Immature natural killer cell (primary cell): ENCODE results near the gene TIMM50. TPM values are rescaled to one million over a fixed set of nuclear protein-coding genes. Genes with fewer than 3 reads are reported as not detected.

Experiments used
- DNase-seq, 3 donors: peaks; one replicate each; pipeline ENCODE4 v3.0.0; 2022; ENCODE audit warnings: mixed read lengths in 1 of 3
- H3K27ac Mint-ChIP-seq, 6 donors: one replicate each; pipeline ENCODE4 v1.8.0; 2020; ENCODE audit warnings: mixed read lengths in 6 of 6, mild to moderate bottlenecking in 5 of 6, inconsistent platforms in 4 of 6, moderate library complexity in 3 of 6
- H3K27me3 Mint-ChIP-seq, 3 donors: one replicate each; pipeline ENCODE4 v1.8.0; 2020 to 2021; ENCODE audit warnings: low read depth in 3 of 3, mild to moderate bottlenecking in 3 of 3, mixed read lengths in 3 of 3, moderate library complexity in 3 of 3, inconsistent platforms in 1 of 3
- H3K36me3 Mint-ChIP-seq, 3 donors: one replicate each; pipeline ENCODE4 v1.8.0; 2020; ENCODE audit warnings: mixed read lengths in 3 of 3, inconsistent platforms in 2 of 3, mild to moderate bottlenecking in 2 of 3
- H3K4me1 Mint-ChIP-seq, 2 donors: one replicate each; pipeline ENCODE4 v1.8.0; 2020; ENCODE audit warnings: inconsistent platforms in 2 of 2, mild to moderate bottlenecking in 2 of 2, mixed read lengths in 2 of 2, moderate library complexity in 1 of 2
- H3K4me3 Mint-ChIP-seq, 5 donors: one replicate each; pipeline ENCODE4 v1.8.0; 2020; ENCODE audit warnings: mild to moderate bottlenecking in 5 of 5, mixed read lengths in 5 of 5, inconsistent platforms in 3 of 5, moderate library complexity in 3 of 5
- H3K9me3 Mint-ChIP-seq, 6 donors: one replicate each; pipeline ENCODE4 v1.8.0; 2020; ENCODE audit warnings: mild to moderate bottlenecking in 6 of 6, mixed read lengths in 6 of 6, inconsistent platforms in 4 of 6, moderate library complexity in 3 of 6
- polyA plus RNA-seq, 3 donors: library from polyadenylated mRNA; unstranded; fragments of 300-500 nt; fragmentation: Illumina TruSeq; gene quantifications; one replicate each; pipeline ENCODE4 v1.2.3, GENCODE V29; 2021

Gene TIMM50
- 10 to 100 TPM; 50.4 to 65.2 (median 58.6) TPM for polyA plus RNA-seq

DNA sequence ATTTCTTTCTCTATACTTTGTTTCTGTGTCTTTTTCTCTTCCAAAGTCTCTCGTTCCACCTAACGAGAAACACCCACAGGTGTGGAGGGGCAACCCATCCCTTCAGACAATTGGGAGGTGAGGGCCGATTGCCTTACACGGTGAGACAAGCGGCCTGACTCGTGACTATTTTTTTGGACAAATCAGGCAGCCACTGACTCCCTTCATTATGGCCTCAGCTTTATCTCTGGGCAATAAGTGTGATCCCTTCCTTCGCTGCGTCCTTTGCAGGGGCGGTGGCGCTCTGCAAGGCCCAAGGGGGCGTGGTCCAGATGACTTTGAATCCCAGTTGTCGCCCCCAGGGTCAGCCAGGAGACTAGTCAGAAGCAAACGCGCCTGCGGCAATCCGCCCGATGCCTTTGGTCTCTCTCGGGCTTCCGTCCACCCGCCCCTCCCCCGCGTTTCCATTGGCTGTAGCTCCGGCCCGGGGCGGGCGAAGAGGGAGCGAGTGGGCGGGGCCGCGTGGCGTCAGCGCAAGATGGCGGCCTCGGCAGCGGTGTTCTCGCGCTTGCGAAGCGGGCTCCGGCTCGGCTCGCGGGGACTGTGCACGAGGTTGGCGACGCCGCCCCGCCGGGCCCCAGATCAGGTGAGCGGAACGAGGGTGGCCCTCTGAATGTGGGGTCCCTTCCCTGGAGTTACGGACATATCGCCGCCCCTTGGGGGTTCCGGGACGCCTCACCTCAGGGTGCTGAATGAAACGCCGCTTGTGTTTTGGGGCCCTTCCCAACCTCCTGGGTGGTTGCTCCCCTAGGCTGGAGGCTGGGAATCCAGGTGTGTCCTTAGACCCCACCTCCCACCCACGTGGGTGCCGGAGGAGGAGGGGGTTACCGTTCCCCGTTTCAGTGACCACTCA lies at the start of gene TIMM50:
TIMM50 (plus strand) TSS at position 502 of the 892 bp plus-strand sequence; CDS start at position 518, 16 bp downstream.
- Mint-ChIP-seq H3K27ac (peak within 1 kb of the TSS; percentile 90 to 97 (median 94)), H3K9me3 (no peaks in the 10 kb centered on the region), H3K4me3 (peak within 1 kb of the TSS; percentile 88 to 96 (median 94)), H3K36me3 (peaks cover 5 to 6% (median 5%) of the 10 kb centered on the region in 3 donors), H3K27me3 (peaks cover 0 to 5% (median 2%) of the 10 kb centered on the region in 3 donors), H3K4me1 (peaks cover 29 to 33% of the 10 kb centered on the region in 2 donors)
- DNase-seq = peak; percentile 94 to 95 (median 94)

GRCh38 chr19:39432677-39433025 lies 48.0 kb upstream of the TIMM50 start:
- Mint-ChIP-seq H3K27ac (peak overlapping the region in 4 of 6 donors; percentile 10 to 82 (median 54)), H3K4me1 (peaks cover 35 to 43% of the 10 kb centered on the region in 2 donors), H3K4me3 (peak overlapping the region in 2 of 5 donors; percentile 33 to 44), H3K9me3 (no peaks in the 10 kb centered on the region), H3K36me3 (peaks cover 6 to 24% (median 14%) of the 10 kb centered on the region in 3 donors), H3K27me3 (peaks cover 13 to 18% (median 13%) of the 10 kb centered on the region in 3 donors)
- DNase-seq = no peak

- Mint-ChIP-seq H3K27me3 (peaks cover 16 to 18% (median 17%) of the 10 kb centered on the region in 3 donors), H3K4me1 (peaks cover 35 to 43% of the 10 kb centered on the region in 2 donors), H3K27ac (peak overlapping the region; percentile 32 to 93 (median 82)), H3K4me3 (peak overlapping the region in 4 of 5 donors; percentile 29 to 94 (median 55)), H3K36me3 (peaks cover 6 to 24% (median 14%) of the 10 kb centered on the region in 3 donors), H3K9me3 (no peaks in the 10 kb centered on the region)
- no peak for DNase-seq
These were observed 47.1 kb upstream of the TIMM50 start for GRCh38 chr19:39433480-39434079.

GRCh38 chr19:39434123-39435076 lies 46.2 kb upstream of the TIMM50 start:
- peaks cover 6 to 24% (median 14%) of the 10 kb centered on the region in 3 donors for H3K36me3 Mint-ChIP-seq
- peaks cover 35 to 43% of the 10 kb centered on the region in 2 donors for H3K4me1 Mint-ChIP-seq
- H3K9me3 Mint-ChIP-seq = no peaks in the 10 kb centered on the region
- peaks cover 16 to 21% (median 17%) of the 10 kb centered on the region in 3 donors for H3K27me3 Mint-ChIP-seq
- H3K4me3 Mint-ChIP-seq = peak overlapping the region; percentile 54 to 99 (median 93)
- DNase-seq = no peak
- H3K27ac Mint-ChIP-seq = peak overlapping the region; percentile 67 to 97 (median 83)

- Mint-ChIP-seq H3K4me1 (peaks cover 35 to 43% of the 10 kb centered on the region in 2 donors), H3K9me3 (no peaks in the 10 kb centered on the region), H3K27ac (peak within 1 kb of the TSS; percentile 93 to 99 (median 98)), H3K36me3 (peaks cover 6 to 24% (median 14%) of the 10 kb centered on the region in 3 donors), H3K27me3 (peaks cover 16 to 21% (median 17%) of the 10 kb centered on the region in 3 donors), H3K4me3 (peak within 1 kb of the TSS; percentile 93 to 99 (median 95))
- peak; percentile 99 for DNase-seq
These were observed 44.9 kb upstream of the TIMM50 start, which contains the start of gene RPS16 for GRCh38 chr19:39435499-39436349. Gene RPS16, minus strand, starts transcription at chr19:39435949. Its CDS starts 54 bp downstream, at chr19:39435895.

DNA sequence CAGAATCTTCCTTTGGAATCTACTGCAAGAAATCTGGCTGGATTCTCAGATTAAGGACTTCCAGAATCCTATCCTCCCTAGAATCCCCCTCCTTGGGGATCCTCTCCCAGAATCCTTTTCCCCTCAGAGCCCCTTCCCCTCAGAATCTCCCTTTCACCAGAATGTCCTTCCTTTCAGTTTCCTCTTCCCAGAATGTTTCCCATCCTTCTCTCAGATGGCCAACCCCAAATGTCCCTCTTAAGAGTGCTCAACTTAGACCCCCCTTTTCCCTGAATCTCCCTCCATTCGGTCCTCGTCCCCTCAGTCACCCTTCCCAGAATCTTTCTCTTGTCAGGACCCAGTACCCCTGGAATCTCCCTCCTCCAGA lies 44.3 kb upstream of the TIMM50 start:
- no peak for DNase-seq
- Mint-ChIP-seq H3K9me3 (no peaks in the 10 kb centered on the region), H3K4me3 (peak overlapping the region; percentile 93 to 99 (median 95)), H3K36me3 (peaks cover 6 to 24% (median 14%) of the 10 kb centered on the region in 3 donors), H3K27ac (peak overlapping the region; percentile 93 to 99 (median 98)), H3K27me3 (peaks cover 16 to 21% (median 17%) of the 10 kb centered on the region in 3 donors), H3K4me1 (peaks cover 35 to 43% of the 10 kb centered on the region in 2 donors)

DNA sequence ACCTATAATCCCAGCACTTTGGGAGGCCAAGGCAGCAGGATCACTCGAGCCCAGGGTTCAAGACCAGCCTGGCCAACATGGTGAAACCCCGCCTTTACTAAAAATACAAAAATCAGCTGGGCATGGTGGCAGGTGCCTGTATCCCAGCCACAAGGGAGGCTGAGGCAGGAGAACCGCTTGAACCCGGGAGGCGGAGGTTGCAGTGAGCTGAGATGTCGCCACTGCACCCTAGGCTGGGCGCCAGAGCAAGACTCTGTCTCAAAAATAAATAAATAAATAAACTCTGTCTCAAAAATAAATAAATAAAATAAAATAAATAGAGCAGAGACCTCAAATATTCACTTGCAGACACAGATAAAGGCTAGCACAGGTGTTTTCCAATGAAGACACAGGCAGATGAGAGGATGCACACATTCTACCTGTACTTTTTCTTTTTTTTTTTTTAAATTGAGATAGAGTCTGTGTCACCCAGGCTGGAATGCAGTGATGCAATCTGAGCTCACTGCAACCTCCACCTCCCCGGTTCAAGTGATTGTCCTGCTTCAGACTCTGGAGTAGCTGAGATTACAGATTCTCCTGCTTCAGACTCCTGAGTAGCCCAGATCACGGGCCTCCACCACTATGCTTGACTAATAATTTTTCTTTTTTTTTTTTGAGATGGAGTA lies 42.2 kb upstream of the TIMM50 start:
- peak overlapping the region in 2 of 5 donors; percentile 12 to 41 for H3K4me3 Mint-ChIP-seq
- no peaks in the 10 kb centered on the region for H3K9me3 Mint-ChIP-seq
- H3K4me1 Mint-ChIP-seq = peaks cover 29 to 35% of the 10 kb centered on the region in 2 donors
- no peak for DNase-seq
- H3K27ac Mint-ChIP-seq = no peak overlapping the region
- H3K27me3 Mint-ChIP-seq = peaks cover 16 to 24% (median 17%) of the 10 kb centered on the region in 3 donors
- peaks cover under 1 to 15% (median 10%) of the 10 kb centered on the region in 3 donors for H3K36me3 Mint-ChIP-seq

DNA sequence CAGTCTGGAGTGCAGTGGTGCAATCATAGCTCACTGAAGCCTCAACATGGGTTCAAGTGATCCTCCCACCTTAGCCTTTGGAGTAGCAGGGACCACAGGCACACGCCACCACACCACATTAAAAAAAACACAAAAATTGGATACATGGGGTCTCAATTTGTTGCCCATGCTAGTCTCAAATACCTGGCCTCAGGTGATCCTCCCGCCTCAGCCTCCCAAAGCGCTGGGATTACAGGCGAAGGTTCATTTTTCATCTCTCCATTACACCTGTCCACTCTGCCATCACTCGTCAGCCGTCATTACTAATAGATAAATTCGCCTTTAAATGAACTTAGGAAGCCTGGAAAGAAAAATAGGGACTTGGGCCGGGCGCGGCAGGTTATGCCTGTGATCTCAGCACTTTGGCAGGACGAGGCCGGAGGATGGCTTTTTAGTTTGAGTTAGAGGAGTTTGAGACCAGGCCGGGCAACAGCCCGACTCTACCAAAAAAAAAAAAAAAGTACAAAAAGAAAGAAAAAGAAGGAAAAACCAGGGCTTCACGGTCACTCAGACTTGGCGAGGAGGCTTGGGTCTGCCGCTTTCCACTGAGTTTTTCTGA lies 35.9 kb upstream of the TIMM50 start:
- H3K27me3 Mint-ChIP-seq = peaks cover 0 to 9% (median 5%) of the 10 kb centered on the region in 3 donors
- no peak for DNase-seq
- peaks cover 3 to 5% (median 3%) of the 10 kb centered on the region in 3 donors for H3K36me3 Mint-ChIP-seq
- H3K4me3 Mint-ChIP-seq = peak overlapping the region; percentile 93 to 100 (median 99)
- H3K4me1 Mint-ChIP-seq = peaks cover 52% of the 10 kb centered on the region in 2 donors
- peak overlapping the region; percentile 99 to 100 (median 100) for H3K27ac Mint-ChIP-seq
- no peaks in the 10 kb centered on the region for H3K9me3 Mint-ChIP-seq

GRCh38 chr19:39445196-39446111 lies 35.2 kb upstream of the TIMM50 start, which contains the start of gene SUPT5H:
Gene SUPT5H, plus strand, starts transcription at chr19:39445582. Its CDS starts 309 bp downstream, at chr19:39445891.
- DNase-seq = peak; percentile 97 to 99 (median 98)
- Mint-ChIP-seq H3K9me3 (no peaks in the 10 kb centered on the region), H3K27me3 (peaks cover 0 to 9% (median 5%) of the 10 kb centered on the region in 3 donors), H3K27ac (peak within 1 kb of the TSS; percentile 99 to 100 (median 100)), H3K4me3 (peak within 1 kb of the TSS; percentile 93 to 100 (median 99)), H3K36me3 (peaks cover 3 to 5% (median 3%) of the 10 kb centered on the region in 3 donors), H3K4me1 (peaks cover 58 to 59% of the 10 kb centered on the region in 2 donors)

DNA sequence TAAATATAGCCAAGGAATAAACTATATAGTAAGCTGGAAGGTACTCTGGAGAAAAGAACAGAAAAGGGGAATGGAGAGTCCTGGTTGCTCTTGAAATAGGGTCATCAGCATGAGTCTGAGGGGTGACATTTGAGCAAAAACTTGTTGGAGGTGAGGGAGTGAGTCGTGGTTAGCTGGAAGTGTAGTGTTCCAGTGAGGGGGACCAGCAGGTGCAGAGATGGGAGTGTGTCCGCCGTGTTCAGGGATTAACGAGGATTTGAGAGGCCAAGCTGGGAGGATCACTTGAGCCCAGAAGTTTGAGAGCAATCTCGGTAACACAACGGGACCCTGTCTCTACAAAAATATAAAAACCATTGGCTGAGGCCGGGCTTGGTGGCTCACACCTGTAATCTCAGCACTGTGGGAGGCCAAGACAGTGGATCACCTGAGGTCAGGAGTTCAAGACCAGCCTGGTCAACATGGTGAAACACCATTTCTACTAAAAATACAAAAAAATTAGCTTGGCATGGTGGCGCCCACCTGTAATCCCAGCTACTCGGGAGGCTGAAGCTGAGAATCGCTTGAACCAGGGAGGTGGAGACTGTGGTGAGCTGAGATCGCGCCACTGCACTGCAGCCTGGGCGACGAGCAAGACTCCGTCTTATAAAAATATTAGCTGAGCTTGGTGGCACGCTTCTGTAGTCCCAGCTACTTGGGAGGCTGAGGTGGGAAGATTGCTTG lies 34.1 kb upstream of the TIMM50 start:
- Mint-ChIP-seq H3K27ac (peak overlapping the region; percentile 99 to 100 (median 100)), H3K4me3 (peak overlapping the region; percentile 93 to 100 (median 99)), H3K4me1 (peaks cover 63 to 64% of the 10 kb centered on the region in 2 donors), H3K27me3 (peaks cover 0 to 9% (median 5%) of the 10 kb centered on the region in 3 donors), H3K9me3 (no peaks in the 10 kb centered on the region), H3K36me3 (peaks cover 3 to 5% (median 3%) of the 10 kb centered on the region in 3 donors)
- DNase-seq = no peak
